Bronchial epithelial cell (primary cell): ENCODE data around the gene SHB. TPM values are rescaled to one million over a fixed set of nuclear protein-coding genes. Genes with fewer than 3 reads are reported as not detected.

Experiments used
- DNase-seq: peaks from one replicate; pipeline ENCODE4 v3.0.0-alpha.2; 2010; ENCODE audit warnings: low read depth
- FAIRE-seq: peaks from 2 replicates; lab custom pipeline; 2011; peaks lifted over from hg19 to GRCh38; lab: Jason Lieb, UNC
- H3K27me3 ChIP-seq: 2 replicates; pipeline ENCODE4 v1.5.1; 2011; ENCODE audit warnings: low read length; ENCODE audit not compliant: control insufficient read depth, insufficient read depth
- H3K36me3 ChIP-seq: 2 replicates; pipeline ENCODE4 v1.5.1; 2011; ENCODE audit warnings: low read length; ENCODE audit not compliant: control insufficient read depth, insufficient read depth
- H3K4me3 ChIP-seq: 2 replicates; pipeline ENCODE4 v1.5.1; 2011; ENCODE audit warnings: mild to moderate bottlenecking, low read depth, low read length, control low read depth
- total RNA-seq: library from RNA; depleted of rRNA; stranded (reverse); fragments of >200 nt; gene quantifications from 2 replicates; pipeline ENCODE4 v1.2.1, GENCODE V29; 2014
- TF ChIP-seq, protein P1 (sequence below): IDR thresholded peaks from 2 replicates; pipeline ENCODE4 v1.5.1; 2011; ENCODE audit warnings: mild to moderate bottlenecking, moderate library complexity, low read length, control low read depth, inconsistent platforms; ENCODE audit not compliant: insufficient read depth, severe bottlenecking

The SHB gene
- total RNA-seq, 1 donor from 2014 or later: 14.5 TPM

DNA sequence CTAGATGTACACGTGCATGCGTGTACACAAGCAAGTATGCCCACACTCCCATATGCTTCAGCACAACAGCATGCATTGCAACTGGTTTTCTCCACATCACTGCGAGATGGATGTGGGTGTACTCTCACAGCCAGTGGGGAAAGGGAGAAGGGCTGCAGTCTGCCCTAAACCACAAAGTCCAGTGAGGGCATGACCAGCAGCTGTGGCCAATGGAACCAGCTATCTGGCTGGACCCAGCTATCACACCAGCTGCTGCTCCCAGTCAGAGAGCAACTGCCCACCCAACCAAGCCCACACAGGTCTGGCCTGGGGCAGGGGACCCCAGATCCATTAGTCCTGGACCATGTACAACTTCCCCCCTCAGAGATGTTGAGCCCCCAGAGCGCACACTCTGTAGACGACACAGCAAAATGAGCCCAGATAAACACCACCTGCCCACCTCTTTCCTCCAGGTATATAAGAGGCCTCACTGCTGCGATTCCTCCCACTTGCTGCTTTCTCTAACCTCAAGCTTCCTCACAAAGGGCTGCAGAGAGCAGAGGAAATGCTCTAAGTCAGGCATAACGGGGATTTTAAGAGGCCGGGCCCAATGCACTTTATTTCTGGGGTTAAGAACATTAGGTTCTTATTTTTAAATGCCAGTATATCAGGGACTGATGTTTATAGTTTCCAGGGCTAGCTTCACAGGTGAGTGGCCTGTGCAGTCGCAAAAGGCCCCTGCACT, 39.0 kb downstream of the SHB start:
- H3K4me3 ChIP-seq: no peak overlapping the region
- TF ChIP-seq, protein P1, sequence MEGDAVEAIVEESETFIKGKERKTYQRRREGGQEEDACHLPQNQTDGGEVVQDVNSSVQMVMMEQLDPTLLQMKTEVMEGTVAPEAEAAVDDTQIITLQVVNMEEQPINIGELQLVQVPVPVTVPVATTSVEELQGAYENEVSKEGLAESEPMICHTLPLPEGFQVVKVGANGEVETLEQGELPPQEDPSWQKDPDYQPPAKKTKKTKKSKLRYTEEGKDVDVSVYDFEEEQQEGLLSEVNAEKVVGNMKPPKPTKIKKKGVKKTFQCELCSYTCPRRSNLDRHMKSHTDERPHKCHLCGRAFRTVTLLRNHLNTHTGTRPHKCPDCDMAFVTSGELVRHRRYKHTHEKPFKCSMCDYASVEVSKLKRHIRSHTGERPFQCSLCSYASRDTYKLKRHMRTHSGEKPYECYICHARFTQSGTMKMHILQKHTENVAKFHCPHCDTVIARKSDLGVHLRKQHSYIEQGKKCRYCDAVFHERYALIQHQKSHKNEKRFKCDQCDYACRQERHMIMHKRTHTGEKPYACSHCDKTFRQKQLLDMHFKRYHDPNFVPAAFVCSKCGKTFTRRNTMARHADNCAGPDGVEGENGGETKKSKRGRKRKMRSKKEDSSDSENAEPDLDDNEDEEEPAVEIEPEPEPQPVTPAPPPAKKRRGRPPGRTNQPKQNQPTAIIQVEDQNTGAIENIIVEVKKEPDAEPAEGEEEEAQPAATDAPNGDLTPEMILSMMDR: no peak
- H3K27me3 ChIP-seq: no peaks in the 10 kb centered on the region
- no peak for FAIRE-seq
- no peaks in the 10 kb centered on the region for H3K36me3 ChIP-seq
- DNase-seq: no peak

DNA sequence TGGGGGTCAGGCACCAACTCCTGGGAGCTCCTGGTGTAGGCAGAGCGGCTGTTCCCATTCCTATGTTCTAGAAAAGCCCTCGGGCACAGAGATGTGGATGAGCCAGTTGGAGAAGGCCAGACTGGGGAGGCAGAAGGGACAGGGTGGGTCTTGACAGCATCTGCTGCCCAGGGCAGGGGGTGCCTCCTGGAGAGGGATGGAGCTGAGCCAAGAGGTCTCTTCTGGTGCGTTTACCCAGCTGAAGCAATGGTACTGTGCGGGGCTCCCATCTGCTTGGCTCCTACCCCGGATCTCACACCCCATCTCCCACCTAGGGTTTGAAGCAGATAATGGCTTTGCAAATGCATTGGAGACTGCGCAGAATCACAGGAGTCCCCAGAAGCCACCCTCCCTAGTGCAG, 41.3 kb downstream of the SHB start:
- no peaks in the 10 kb centered on the region for H3K27me3 ChIP-seq
- no peak overlapping the region for H3K4me3 ChIP-seq
- no peak for FAIRE-seq
- DNase-seq: no peak
- no peaks in the 10 kb centered on the region for H3K36me3 ChIP-seq
- TF ChIP-seq, protein P1: no peak

DNA sequence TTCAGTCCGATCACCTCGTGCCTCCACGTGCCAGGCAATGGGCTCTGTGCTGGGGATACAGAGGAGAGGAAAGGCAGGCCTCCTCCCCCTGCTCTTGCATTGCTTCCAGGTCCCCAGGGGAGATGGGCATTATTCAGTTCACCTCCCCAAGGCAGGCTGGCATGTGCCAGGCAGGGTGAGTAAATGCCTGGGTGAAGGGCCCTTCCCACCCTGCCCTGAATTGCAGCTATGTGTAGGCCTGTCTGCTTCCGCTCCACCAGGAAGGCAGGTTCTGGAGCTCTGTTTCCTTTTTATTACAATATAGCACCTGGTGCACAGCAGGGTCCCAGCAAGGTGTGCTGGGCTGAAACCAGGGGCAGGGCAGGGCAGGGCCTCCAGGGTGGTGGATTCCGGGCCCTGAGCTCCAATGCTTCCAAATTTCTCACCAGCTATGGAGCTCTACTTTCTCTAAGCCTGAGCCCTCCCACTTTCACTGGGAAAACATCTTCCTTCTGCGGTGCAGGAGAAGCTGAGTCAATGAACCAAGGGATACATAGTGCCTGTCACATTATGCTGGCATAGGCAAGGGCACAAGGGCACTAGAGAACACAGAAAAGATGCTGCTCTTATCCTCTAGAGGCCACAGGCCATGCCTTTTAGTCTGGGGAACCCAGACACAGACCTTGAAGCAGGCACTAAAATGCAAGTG, 42.0 kb downstream of the SHB start:
- DNase-seq (peak; percentile 70), FAIRE-seq (peak; percentile 28)
- TF ChIP-seq, protein P1: no peak
- H3K36me3 ChIP-seq: no peaks in the 10 kb centered on the region
- no peaks in the 10 kb centered on the region for H3K27me3 ChIP-seq
- no peak overlapping the region for H3K4me3 ChIP-seq

DNA sequence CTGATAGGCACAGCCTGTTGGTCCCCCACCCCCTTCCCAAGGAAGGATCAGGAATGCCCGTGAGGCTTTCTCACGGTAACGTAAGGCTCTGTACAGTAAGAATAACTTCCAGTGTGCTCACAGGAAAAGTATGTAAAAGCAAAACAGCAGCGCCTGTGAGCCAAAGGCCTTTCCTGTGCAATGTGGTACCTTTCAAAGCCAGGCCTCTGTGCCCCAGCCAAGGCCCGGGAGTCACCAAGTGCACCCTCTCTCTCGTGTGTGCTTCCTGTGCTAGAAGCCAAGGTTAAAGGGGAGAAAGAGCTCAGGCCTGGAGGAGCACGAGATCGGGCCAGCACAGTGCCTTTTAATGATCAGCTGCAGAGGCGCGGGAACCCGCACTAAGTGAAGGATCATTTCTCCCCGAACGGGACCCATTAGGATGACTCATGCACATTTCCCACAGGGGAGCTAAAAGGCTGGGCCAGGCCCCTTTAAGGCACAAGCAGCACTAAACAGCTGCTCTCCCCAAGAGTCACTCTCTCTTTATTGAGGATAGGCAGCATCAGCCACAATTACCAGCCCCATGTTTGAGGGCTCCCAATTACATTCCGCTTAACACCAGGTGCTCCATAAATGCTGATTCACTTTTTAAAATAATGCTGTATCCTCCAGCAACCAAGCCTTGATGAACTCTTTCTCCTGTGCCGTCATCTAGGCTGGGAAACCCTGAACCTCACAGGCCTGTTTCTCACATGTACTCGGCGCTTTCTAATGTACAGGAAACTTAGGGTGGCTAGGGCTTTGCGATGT, 42.8 kb downstream of the SHB start:
- Histone ChIP-seq H3K36me3 (no peaks in the 10 kb centered on the region), H3K4me3 (no peak overlapping the region), H3K27me3 (no peaks in the 10 kb centered on the region)
- TF ChIP-seq, protein P1: no peak
- peak; percentile 70 for FAIRE-seq
- peak; percentile 91 for DNase-seq

DNA sequence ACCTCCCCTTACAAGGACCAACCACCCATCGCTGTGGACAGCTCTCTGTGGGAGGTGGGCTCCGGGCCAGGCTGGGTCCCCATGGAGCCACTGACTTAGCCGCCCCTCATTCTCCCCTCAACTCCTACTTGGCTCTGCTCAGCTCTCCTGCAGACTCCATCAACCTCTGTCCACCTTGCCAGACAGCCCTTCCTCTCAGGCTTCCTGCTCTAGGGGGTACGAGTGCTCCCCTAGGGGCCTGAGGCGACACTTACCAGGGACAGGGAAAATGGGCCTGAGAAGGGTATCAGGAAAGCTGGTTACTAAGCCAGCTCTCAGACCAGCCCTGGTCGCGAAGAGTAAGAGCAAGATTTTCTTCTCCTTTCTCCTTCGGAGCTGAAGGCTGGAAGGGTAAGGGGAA, 43.9 kb downstream of the SHB start:
- H3K36me3 ChIP-seq: no peaks in the 10 kb centered on the region
- peak; percentile 70 for FAIRE-seq
- no peak for DNase-seq
- TF ChIP-seq, protein P1: no peak
- no peak overlapping the region for H3K4me3 ChIP-seq
- H3K27me3 ChIP-seq: no peaks in the 10 kb centered on the region
